DOHH2 (cell line): Measurements from ENCODE around the gene ARHGDIB.

Experiments used
- H3F3A ChIP-seq: fragments of 200-600 bp; sonication (generic), shearing (Covaris generic); 2 replicates; pipeline ENCODE4 v1.6.0; 2016; ENCODE audit warnings: antibody characterized with exemption, mild to moderate bottlenecking; ENCODE audit not compliant: control insufficient read depth, insufficient read depth
- H3K27ac ChIP-seq: fragments of 200-600 bp; sonication (generic); 2 replicates; pipeline ENCODE4 v1.5.1; 2014; ENCODE audit warnings: low read depth, mild to moderate bottlenecking, low read length, moderate library complexity
- H3K27me3 ChIP-seq: fragments of 200-600 bp; sonication (generic); 2 replicates; pipeline ENCODE4 v1.6.1; 2014; ENCODE audit warnings: mild to moderate bottlenecking, low read length, mixed read lengths; ENCODE audit not compliant: control insufficient read depth
- H3K36me3 ChIP-seq: fragments of 200-600 bp; sonication (generic); 2 replicates; pipeline ENCODE4 v1.6.1; 2014; ENCODE audit warnings: mild to moderate bottlenecking, low read length, moderate library complexity, mixed read lengths; ENCODE audit not compliant: control insufficient read depth
- H3K4me1 ChIP-seq: fragments of 200-600 bp; sonication (generic); 2 replicates; pipeline ENCODE4 v1.6.1; 2014; ENCODE audit warnings: mild to moderate bottlenecking, low read length, mixed read lengths; ENCODE audit not compliant: control insufficient read depth
- H3K4me2 ChIP-seq: fragments of 200-600 bp; sonication (generic); 2 replicates; pipeline ENCODE4 v1.6.0; 2014; ENCODE audit warnings: mild to moderate bottlenecking, low read length, moderate library complexity
- H3K4me3 ChIP-seq: fragments of 200-600 bp; sonication (generic); 2 replicates; pipeline ENCODE4 v1.5.1; 2014; ENCODE audit warnings: mild to moderate bottlenecking, low read length, mixed read lengths
- H3K79me2 ChIP-seq: fragments of 200-600 bp; sonication (generic); 2 replicates; pipeline ENCODE4 v1.6.1; 2014; ENCODE audit warnings: mild to moderate bottlenecking, low read length, mixed read lengths; ENCODE audit not compliant: control insufficient read depth
- H3K9me2 ChIP-seq: fragments of 200-600 bp; sonication (generic); replicated peaks from 2 replicates; pipeline ENCODE4 v1.6.1; 2014; ENCODE audit warnings: mild to moderate bottlenecking, low read length, mixed read lengths; ENCODE audit not compliant: control insufficient read depth
- H3K9me3 ChIP-seq: fragments of 200-600 bp; sonication (generic); 2 replicates; pipeline ENCODE4 v1.6.1; 2014; ENCODE audit warnings: antibody characterized with exemption, low read length, mixed read lengths; ENCODE audit not compliant: control insufficient read depth, insufficient read depth
- H4K20me1 ChIP-seq: fragments of 200-600 bp; sonication (generic); 2 replicates; pipeline ENCODE4 v1.6.0; 2014; ENCODE audit warnings: low read depth, mild to moderate bottlenecking, antibody characterized with exemption, low read length, moderate library complexity; ENCODE audit not compliant: control insufficient read depth, insufficient read depth
- EZH2phosphoT487 ChIP-seq: fragments of 200-600 bp; sonication (generic); IDR thresholded peaks from 2 replicates; pipeline ENCODE4 v1.6.1; 2017; ENCODE audit warnings: borderline replicate concordance, mild to moderate bottlenecking, antibody characterized with exemption, low read length, moderate library complexity, mixed read lengths
- TF ChIP-seq, protein P1 (sequence below): fragments of 200-600 bp; sonication (generic); IDR thresholded peaks from one replicate; pipeline ENCODE4 v1.5.1; 2014; ENCODE audit warnings: antibody characterized with exemption, mild to moderate bottlenecking, low read depth, low read length; ENCODE audit not compliant: poor library complexity, severe bottlenecking

ARHGDIB gene

GRCh38 chr12:14997998-14998397 lies 36.6 kb upstream of the ARHGDIB start:
- H3K9me2 ChIP-seq = no peaks in the 10 kb centered on the region
- H3K4me2 ChIP-seq = no peak overlapping the region
- no peaks in the 10 kb centered on the region for H3F3A ChIP-seq
- H3K4me1 ChIP-seq = peaks cover 25% of the 10 kb centered on the region
- no peaks in the 10 kb centered on the region for H3K36me3 ChIP-seq
- TF ChIP-seq, protein P1, sequence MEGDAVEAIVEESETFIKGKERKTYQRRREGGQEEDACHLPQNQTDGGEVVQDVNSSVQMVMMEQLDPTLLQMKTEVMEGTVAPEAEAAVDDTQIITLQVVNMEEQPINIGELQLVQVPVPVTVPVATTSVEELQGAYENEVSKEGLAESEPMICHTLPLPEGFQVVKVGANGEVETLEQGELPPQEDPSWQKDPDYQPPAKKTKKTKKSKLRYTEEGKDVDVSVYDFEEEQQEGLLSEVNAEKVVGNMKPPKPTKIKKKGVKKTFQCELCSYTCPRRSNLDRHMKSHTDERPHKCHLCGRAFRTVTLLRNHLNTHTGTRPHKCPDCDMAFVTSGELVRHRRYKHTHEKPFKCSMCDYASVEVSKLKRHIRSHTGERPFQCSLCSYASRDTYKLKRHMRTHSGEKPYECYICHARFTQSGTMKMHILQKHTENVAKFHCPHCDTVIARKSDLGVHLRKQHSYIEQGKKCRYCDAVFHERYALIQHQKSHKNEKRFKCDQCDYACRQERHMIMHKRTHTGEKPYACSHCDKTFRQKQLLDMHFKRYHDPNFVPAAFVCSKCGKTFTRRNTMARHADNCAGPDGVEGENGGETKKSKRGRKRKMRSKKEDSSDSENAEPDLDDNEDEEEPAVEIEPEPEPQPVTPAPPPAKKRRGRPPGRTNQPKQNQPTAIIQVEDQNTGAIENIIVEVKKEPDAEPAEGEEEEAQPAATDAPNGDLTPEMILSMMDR = no peak
- no peak for TF ChIP-seq EZH2phosphoT487
- H3K27ac ChIP-seq = no peak overlapping the region
- no peaks in the 10 kb centered on the region for H3K79me2 ChIP-seq
- H4K20me1 ChIP-seq = no peaks in the 10 kb centered on the region
- H3K4me3 ChIP-seq = no peak overlapping the region
- no peaks in the 10 kb centered on the region for H3K9me3 ChIP-seq
- peaks cover 22% of the 10 kb centered on the region for H3K27me3 ChIP-seq

DNA sequence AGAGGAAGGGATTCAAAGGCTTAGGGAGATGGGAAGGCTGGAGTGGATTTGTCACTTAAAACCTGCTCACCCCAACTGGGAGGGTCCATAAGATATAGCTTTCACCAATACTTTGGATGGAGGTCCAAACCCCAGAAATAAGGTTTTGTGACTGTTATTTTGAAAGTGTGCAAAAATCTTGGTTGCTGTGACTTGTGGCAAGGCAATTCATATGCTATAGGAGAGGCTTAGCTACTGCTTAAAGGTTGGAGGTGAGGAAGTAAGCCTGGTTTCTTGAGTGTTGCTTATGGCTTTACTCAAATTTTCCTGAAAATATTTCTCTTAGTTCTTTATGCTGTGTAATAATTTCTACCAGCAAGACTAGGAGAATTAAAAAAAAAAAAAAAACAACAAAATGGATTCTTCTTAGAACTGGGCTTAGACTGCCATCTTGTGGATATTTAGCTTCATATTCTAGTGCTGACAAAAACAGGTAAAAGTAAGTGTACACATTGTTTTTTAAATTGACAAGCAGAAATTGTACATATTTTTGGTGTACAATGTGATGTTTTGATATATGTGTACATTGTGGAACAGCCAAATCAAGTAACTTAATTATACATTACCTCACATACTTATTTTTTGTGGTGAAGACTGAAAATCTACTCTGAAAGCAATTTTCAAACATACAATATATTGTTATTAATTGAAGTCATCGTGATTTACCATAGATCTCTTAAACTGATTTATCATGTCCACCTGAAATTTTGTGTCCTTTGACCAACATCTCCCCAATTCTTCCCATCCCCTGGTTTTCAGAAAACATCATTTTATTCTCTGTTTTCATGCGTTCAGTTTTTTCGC lies 34.4 kb upstream of the ARHGDIB start:
- no peak overlapping the region for H3K4me2 ChIP-seq
- no peaks in the 10 kb centered on the region for H4K20me1 ChIP-seq
- no peak overlapping the region for H3K4me3 ChIP-seq
- no peaks in the 10 kb centered on the region for H3K9me2 ChIP-seq
- H3K79me2 ChIP-seq = no peaks in the 10 kb centered on the region
- TF ChIP-seq, protein P1 = peak; percentile 56
- TF ChIP-seq EZH2phosphoT487 = no peak
- peaks cover 24% of the 10 kb centered on the region for H3K4me1 ChIP-seq
- no peaks in the 10 kb centered on the region for H3F3A ChIP-seq
- no peaks in the 10 kb centered on the region for H3K36me3 ChIP-seq
- no peak overlapping the region for H3K27ac ChIP-seq
- peaks cover 6% of the 10 kb centered on the region for H3K27me3 ChIP-seq
- no peaks in the 10 kb centered on the region for H3K9me3 ChIP-seq

DNA sequence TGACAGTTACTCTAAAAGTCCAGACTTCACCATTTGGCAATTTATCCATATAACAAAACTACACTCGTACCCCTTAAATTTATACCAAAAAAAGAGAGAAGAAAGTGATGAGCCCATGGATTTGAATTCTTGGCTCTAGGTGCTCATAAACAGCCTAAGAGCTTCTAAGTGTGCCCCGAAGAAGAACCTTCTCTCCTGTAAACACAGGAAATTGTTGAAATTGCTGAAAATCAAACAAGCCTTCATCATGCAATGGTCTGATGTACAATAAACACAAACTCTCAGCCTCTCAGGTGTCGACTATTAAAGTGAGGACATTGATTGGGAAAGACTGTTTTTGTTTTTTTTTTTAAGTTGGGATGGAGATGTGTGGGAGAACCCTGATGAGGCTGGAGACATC lies 33.2 kb upstream of the ARHGDIB start:
- Histone ChIP-seq H3F3A (no peaks in the 10 kb centered on the region), H3K36me3 (no peaks in the 10 kb centered on the region), H4K20me1 (no peaks in the 10 kb centered on the region), H3K27ac (no peak overlapping the region), H3K4me1 (peaks cover 31% of the 10 kb centered on the region), H3K79me2 (no peaks in the 10 kb centered on the region), H3K9me3 (peaks cover 4% of the 10 kb centered on the region; the same call in 1 of the 2 replicates), H3K9me2 (no peaks in the 10 kb centered on the region), H3K4me3 (no peak overlapping the region), H3K4me2 (no peak overlapping the region), H3K27me3 (peaks cover 3% of the 10 kb centered on the region; the same call in 1 of the 2 replicates)
- TF ChIP-seq EZH2phosphoT487 = no peak
- TF ChIP-seq, protein P1 = no peak
